Measurements from ENCODE around the gene PREB.

DNA sequence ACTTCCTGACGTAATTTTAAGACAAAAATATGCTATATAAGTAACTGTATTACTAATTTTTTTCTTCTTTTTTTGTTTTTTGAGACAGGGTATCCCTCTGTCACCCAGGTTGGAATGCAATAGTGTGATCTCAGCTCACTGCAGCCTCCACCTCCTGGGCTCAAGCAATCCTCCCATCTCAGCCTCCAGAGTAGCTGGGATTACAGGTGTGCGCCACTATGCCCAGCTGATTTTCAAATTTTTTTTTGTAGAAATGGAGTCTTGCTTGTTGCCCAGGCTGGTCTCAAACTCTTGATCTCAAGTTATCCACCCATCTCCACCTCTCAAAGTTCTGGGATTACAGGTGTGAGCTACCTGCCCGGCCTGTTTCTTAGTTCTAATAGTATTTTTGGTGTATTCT lies 44.0 kb upstream of the PREB start:
- TF ChIP-seq, protein P1, sequence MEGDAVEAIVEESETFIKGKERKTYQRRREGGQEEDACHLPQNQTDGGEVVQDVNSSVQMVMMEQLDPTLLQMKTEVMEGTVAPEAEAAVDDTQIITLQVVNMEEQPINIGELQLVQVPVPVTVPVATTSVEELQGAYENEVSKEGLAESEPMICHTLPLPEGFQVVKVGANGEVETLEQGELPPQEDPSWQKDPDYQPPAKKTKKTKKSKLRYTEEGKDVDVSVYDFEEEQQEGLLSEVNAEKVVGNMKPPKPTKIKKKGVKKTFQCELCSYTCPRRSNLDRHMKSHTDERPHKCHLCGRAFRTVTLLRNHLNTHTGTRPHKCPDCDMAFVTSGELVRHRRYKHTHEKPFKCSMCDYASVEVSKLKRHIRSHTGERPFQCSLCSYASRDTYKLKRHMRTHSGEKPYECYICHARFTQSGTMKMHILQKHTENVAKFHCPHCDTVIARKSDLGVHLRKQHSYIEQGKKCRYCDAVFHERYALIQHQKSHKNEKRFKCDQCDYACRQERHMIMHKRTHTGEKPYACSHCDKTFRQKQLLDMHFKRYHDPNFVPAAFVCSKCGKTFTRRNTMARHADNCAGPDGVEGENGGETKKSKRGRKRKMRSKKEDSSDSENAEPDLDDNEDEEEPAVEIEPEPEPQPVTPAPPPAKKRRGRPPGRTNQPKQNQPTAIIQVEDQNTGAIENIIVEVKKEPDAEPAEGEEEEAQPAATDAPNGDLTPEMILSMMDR (IDR thresholded peaks at IDR 0.05) = no peak
- TF ChIP-seq POLR2A (IDR thresholded peaks at IDR 0.05) = no peak
